ENCODE measurements around the gene RARRES2.

Gene RARRES2

GRCh38 chr7:150375662-150376521, 34.5 kb upstream of the RARRES2 start:
- no peak for DNase-seq

GRCh38 chr7:150374472-150374871, 33.0 kb upstream of the RARRES2 start:
- no peak for DNase-seq

GRCh38 chr7:150374026-150374425, 32.6 kb upstream of the RARRES2 start:
- no peak for DNase-seq

GRCh38 chr7:150373049-150373801, 31.8 kb upstream of the RARRES2 start:
- DNase-seq, result no peak

- no peak for DNase-seq
Measured at GRCh38 chr7:150372271-150373048, 31.0 kb upstream of the RARRES2 start.

- no peak for DNase-seq
Measured at GRCh38 chr7:150371996-150372270, 30.5 kb upstream of the RARRES2 start.

- no peak for DNase-seq
Measured at GRCh38 chr7:150371131-150371995, 29.9 kb upstream of the RARRES2 start.

GRCh38 chr7:150370612-150371071, 29.2 kb upstream of the RARRES2 start:
- DNase-seq, result no peak

- no peak for DNase-seq
Measured at GRCh38 chr7:150369748-150370501, 28.5 kb upstream of the RARRES2 start.

- DNase-seq, result no peak
Measured at GRCh38 chr7:150368884-150369747, 27.7 kb upstream of the RARRES2 start.

GRCh38 chr7:150368096-150368883, 26.9 kb upstream of the RARRES2 start, which contains the start of gene REPIN1:
TSS of gene REPIN1 (plus strand) at chr7:150368822. CDS start at chr7:150369712, 890 bp downstream.
- DNase-seq, result peak; percentile 28

GRCh38 chr7:150367677-150368095, 26.3 kb upstream of the RARRES2 start:
- DNase-seq, result peak; percentile 84

GRCh38 chr7:150365673-150366398, 24.4 kb upstream of the RARRES2 start:
- DNase-seq, result no peak

- no peak for DNase-seq
Measured at GRCh38 chr7:150365194-150365593, 23.8 kb upstream of the RARRES2 start.

GRCh38 chr7:150363872-150364271, 22.4 kb upstream of the RARRES2 start:
- no peak for DNase-seq

GRCh38 chr7:150363370-150363769, 21.9 kb upstream of the RARRES2 start:
- DNase-seq, result peak; percentile 62

- DNase-seq, result no peak
Measured at GRCh38 chr7:150361807-150362621, 20.6 kb upstream of the RARRES2 start.

- no peak for DNase-seq
Measured at GRCh38 chr7:150361402-150361801, 20.0 kb upstream of the RARRES2 start.
